Neutrophil (primary cell): ENCODE measurements around the gene SP4.
A peak's percentile ranks its signal among the peaks of the same experiment; 100 is the strongest.

Source experiments
- H3K27ac ChIP-seq: fragments of 200-600 bp; sonication (generic); 2 replicates; pipeline ENCODE4 v1.5.1; 2016; ENCODE audit warnings: mild to moderate bottlenecking, moderate library complexity
- H3K27me3 ChIP-seq: fragments of 200-600 bp; sonication (generic); 2 replicates; pipeline ENCODE4 v1.6.0; 2016; ENCODE audit warnings: mild to moderate bottlenecking
- H3K36me3 ChIP-seq: fragments of 200-600 bp; sonication (generic); 2 replicates; pipeline ENCODE4 v1.5.1; 2017
- H3K4me1 ChIP-seq, 2 experiments: fragments of 200-600 bp in 1 of 2; sonication (generic) in 1 of 2; 1 replicate in 1 of 2; 2 replicates in 1 of 2; pipeline versions ENCODE4 v1.5.1 to v1.6.1; 2013 to 2016; ENCODE audit warnings: low read depth in 1 of 2, low read length in 1 of 2, mild to moderate bottlenecking in 1 of 2, moderate library complexity in 1 of 2; ENCODE audit not compliant: control insufficient read depth in 1 of 2, insufficient read depth in 1 of 2
- H3K4me3 ChIP-seq, 2 experiments: fragments of 200-600 bp in 1 of 2; sonication (generic) in 1 of 2; 1 replicate in 1 of 2; 2 replicates in 1 of 2; pipeline ENCODE4 v1.5.1; 2013 to 2016; ENCODE audit warnings: low read depth in 1 of 2, low read length in 1 of 2, mild to moderate bottlenecking in 1 of 2, moderate library complexity in 1 of 2
- H3K9me3 ChIP-seq: fragments of 200-600 bp; sonication (generic); 2 replicates; pipeline ENCODE4 v1.5.1; 2016
- TF ChIP-seq, protein P1 (sequence below): fragments of 200-600 bp; sonication (generic); IDR thresholded peaks from 2 replicates; pipeline ENCODE4 v1.5.1; 2016; ENCODE audit warnings: antibody characterized with exemption

SP4 gene

DNA sequence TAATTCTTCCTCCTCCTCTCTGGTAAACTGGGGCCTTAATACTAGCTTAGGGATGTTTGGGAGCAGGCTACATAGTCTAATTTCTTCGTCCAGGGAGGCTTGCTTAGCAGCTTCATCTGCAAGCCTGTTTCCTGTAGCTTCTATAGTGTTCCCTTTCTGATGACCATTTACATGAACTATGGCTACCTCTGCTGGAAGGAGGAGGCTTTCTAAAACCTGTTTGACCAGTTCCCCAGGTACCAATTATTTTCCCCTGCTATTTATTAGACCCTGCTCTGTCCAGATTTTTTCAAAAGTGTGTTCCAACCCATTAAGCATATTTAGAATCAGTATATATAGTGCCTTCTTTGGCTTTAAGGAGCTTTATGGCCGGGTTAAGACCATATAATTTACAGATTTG is 76.1 kb downstream of the SP4 start:
- TF ChIP-seq, protein P1, sequence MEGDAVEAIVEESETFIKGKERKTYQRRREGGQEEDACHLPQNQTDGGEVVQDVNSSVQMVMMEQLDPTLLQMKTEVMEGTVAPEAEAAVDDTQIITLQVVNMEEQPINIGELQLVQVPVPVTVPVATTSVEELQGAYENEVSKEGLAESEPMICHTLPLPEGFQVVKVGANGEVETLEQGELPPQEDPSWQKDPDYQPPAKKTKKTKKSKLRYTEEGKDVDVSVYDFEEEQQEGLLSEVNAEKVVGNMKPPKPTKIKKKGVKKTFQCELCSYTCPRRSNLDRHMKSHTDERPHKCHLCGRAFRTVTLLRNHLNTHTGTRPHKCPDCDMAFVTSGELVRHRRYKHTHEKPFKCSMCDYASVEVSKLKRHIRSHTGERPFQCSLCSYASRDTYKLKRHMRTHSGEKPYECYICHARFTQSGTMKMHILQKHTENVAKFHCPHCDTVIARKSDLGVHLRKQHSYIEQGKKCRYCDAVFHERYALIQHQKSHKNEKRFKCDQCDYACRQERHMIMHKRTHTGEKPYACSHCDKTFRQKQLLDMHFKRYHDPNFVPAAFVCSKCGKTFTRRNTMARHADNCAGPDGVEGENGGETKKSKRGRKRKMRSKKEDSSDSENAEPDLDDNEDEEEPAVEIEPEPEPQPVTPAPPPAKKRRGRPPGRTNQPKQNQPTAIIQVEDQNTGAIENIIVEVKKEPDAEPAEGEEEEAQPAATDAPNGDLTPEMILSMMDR = no peak
- H3K4me3 ChIP-seq = no peak overlapping the region
- H3K36me3 ChIP-seq = no peaks in the 10 kb centered on the region
- H3K9me3 ChIP-seq = no peaks in the 10 kb centered on the region
- no peaks in the 10 kb centered on the region for H3K4me1 ChIP-seq
- no peaks in the 10 kb centered on the region for H3K27me3 ChIP-seq
- H3K27ac ChIP-seq = no peak overlapping the region

GRCh38 chr7:21507627-21508343 is 79.9 kb downstream of the SP4 start:
- H3K36me3 ChIP-seq = peaks cover 16% of the 10 kb centered on the region
- no peak overlapping the region for H3K27ac ChIP-seq
- TF ChIP-seq, protein P1 = peak; percentile 32
- no peak overlapping the region for H3K4me3 ChIP-seq
- no peaks in the 10 kb centered on the region for H3K27me3 ChIP-seq
- H3K4me1 ChIP-seq = no peaks in the 10 kb centered on the region
- no peaks in the 10 kb centered on the region for H3K9me3 ChIP-seq

- no peaks in the 10 kb centered on the region for H3K9me3 ChIP-seq
- H3K4me3 ChIP-seq = no peak overlapping the region
- TF ChIP-seq, protein P1 = no peak
- H3K36me3 ChIP-seq = peaks cover 16% of the 10 kb centered on the region
- no peaks in the 10 kb centered on the region for H3K27me3 ChIP-seq
- H3K4me1 ChIP-seq = no peaks in the 10 kb centered on the region
- no peak overlapping the region for H3K27ac ChIP-seq
Observed at GRCh38 chr7:21508538-21508937, 80.7 kb downstream of the SP4 start.

GRCh38 chr7:21514062-21514461 is 86.2 kb downstream of the SP4 start:
- H3K4me3 ChIP-seq = no peak overlapping the region
- no peaks in the 10 kb centered on the region for H3K4me1 ChIP-seq
- TF ChIP-seq, protein P1 = no peak
- H3K9me3 ChIP-seq = no peaks in the 10 kb centered on the region
- peaks cover 16% of the 10 kb centered on the region for H3K36me3 ChIP-seq
- no peak overlapping the region for H3K27ac ChIP-seq
- no peaks in the 10 kb centered on the region for H3K27me3 ChIP-seq

DNA sequence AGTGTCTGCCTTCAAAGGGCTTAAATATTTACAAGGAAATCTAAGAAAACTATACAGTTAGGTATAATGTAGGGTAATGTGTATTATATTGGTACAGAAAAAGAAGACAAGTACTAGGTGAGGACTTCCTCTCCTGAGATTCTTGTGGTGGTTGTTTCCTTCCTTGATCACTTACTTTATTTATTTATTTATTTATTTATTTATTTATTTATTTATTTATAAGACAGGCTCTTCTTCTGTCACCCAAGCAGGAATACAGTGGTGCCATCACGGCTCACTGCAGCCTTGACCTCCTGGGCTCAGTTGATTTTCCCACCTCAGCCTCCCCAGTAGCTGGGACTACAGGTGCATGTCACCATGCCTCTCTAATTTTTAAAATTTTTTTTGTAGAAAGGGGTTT is 96.8 kb downstream of the SP4 start:
- H3K27ac ChIP-seq = no peak overlapping the region
- no peak overlapping the region for H3K4me3 ChIP-seq
- no peaks in the 10 kb centered on the region for H3K36me3 ChIP-seq
- no peaks in the 10 kb centered on the region for H3K9me3 ChIP-seq
- H3K27me3 ChIP-seq = peaks cover 4% of the 10 kb centered on the region
- H3K4me1 ChIP-seq = no peaks in the 10 kb centered on the region
- TF ChIP-seq, protein P1 = no peak
